ENCODE data around the gene RDH8.

The RDH8 gene, protein sequence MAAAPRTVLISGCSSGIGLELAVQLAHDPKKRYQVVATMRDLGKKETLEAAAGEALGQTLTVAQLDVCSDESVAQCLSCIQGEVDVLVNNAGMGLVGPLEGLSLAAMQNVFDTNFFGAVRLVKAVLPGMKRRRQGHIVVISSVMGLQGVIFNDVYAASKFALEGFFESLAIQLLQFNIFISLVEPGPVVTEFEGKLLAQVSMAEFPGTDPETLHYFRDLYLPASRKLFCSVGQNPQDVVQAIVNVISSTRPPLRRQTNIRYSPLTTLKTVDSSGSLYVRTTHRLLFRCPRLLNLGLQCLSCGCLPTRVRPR

DNA sequence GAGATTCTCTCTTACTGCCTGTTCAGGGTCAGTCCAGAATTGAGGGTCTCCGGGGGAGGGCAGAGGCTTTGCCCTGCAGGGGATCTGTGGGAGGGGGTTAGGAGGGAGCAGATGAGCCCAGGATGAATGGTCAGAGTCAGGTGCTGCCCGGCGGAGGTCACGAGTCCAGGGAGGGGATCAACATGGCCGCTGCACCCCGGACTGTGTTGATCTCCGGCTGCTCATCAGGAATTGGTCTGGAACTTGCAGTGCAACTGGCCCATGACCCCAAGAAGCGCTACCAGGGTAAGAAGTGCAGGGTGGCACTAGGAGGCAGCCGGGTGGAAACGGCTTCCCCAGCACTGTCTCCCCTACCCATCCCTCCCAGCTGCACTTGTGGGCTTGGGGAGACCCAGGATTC lies at the start of gene RDH8:
Gene RDH8 (plus strand): TSS at position 168 of the 400 bp plus-strand sequence. CDS start 15 bp downstream, at position 183.
- no peak for DNase-seq

DNA sequence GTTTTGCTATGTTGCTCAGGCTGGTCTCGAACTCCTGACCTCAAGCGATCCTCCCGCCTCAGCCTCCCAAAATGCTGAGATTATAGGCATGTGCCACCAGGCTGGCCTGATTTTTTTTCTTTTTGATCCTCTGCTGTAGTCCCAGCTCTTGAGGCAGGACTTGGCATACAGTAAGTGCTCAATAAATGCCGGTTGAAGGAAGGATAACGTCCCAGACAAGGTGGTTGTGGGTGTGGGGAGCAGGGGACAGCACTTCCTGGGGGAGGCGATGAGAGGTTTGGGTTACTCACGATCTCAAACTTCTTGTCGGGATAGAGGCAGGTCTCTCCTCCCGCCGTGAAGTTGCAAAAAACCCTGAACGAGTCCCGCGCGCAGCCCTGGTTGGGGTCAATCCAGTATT lies 47.3 kb upstream of the RDH8 start:
- no peak for DNase-seq

DNA sequence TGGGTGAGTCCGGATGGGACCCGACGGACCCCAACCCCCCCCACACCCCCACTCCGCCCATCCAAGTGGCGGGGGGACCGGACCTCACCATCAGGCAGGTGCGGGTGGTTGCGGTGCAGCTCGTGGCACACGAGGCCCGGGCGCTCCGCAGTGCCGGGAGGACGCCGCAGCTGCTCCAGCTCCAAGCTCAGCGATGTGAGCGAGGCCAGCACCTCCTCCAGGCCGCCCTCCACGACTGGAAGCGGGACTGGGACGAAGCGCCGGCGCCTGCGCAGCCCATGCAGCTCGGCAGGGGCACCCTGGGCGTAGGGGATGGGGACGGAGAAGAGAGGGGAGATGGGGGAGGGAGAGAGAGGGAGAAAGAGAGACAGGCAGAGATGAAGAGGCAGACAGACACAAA lies 46.8 kb upstream of the RDH8 start:
- DNase-seq: no peak

DNA sequence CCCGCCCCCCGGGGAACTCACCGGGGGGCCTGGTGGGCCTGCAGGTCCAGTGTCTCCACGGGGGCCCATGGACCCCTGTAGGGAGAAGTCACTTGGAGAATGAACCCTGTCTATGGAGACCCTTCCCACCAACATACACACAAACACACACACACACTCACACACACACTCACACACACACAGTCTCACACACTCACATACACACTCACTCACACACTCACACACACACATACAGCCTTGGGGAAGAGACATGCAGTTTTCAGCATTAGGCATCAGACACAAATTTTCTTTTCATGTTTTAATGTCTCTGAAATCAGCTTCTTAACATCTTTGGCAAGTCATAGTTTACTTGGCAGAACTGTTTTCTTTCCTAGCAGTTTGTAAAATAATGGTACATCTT lies 46.0 kb upstream of the RDH8 start:
- DNase-seq: no peak

DNA sequence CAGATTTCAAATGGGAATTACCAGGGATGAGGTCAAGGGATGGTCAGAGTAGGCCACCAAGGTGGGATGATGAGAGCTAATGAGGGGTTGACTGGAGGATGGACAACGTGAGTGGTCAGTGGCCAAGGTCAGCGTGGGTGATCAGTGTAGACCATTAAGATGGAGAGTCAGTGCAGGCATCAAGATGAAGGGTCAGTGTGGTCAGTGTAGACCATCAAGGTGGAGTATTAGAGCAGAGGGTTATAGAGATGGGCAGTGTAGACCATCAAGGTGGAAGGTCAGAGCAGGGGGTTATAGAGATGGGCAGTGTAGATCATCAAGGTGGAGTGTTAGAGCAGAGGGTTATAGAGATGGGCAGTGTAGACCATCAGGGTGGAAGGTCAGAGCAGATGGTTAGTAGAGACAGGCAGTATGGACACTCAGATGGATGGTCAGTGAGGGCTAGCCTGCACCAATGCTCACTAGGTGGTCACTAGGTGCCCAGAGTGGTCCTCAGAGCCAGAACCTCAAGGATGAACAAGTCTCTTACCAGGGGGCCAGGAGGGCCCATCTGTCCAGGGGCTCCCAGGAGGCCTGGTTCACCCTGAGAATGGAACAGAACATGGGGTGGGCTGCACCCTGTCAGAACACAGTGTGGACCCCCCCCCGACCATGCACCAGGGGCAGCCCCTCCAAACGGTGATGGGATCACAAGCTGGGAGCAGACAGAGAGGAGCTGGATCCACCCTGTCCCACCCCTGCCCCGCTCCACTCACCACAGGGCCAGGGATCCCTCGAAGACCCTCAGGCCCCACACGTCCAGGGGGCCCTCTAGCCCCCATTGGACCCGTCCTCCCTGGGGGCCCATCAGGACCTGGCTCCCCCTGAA lies 44.2 kb upstream of the RDH8 start:
- DNase-seq: no peak

DNA sequence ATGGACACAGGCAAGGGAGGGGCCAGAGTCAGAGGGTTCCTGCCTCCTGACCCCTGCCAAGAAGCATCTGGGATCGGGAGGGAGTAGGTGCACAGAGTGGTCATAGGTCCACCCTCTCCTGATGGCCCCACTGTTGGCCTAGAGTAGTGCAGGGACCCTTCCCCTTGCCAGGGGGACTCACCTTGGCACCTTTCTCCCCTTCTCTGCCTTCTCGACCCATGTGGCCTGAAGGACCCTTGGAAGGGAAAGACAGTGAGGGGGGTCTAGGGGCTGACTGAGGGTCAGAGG lies 43.7 kb upstream of the RDH8 start:
- DNase-seq: no peak

DNA sequence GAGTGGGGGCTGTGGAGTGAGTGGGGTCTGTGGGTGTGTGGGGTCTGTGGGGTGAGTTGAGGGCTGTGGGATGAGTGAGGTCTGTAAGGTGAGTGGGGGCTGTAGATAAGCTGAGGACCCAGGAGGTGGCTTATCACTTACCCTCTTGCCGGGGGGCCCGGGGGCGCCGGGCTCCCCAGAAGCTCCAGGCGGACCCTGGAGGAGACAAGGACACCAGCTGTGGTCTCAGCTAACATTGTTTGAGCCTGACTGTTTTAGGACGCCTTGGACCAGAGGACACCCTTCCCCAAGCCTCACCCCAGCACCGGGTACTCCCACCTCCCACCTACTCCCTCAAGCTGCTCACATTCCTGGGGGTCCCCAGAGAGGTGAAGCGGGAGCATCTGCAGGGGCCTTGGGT lies 42.8 kb upstream of the RDH8 start:
- DNase-seq: no peak

DNA sequence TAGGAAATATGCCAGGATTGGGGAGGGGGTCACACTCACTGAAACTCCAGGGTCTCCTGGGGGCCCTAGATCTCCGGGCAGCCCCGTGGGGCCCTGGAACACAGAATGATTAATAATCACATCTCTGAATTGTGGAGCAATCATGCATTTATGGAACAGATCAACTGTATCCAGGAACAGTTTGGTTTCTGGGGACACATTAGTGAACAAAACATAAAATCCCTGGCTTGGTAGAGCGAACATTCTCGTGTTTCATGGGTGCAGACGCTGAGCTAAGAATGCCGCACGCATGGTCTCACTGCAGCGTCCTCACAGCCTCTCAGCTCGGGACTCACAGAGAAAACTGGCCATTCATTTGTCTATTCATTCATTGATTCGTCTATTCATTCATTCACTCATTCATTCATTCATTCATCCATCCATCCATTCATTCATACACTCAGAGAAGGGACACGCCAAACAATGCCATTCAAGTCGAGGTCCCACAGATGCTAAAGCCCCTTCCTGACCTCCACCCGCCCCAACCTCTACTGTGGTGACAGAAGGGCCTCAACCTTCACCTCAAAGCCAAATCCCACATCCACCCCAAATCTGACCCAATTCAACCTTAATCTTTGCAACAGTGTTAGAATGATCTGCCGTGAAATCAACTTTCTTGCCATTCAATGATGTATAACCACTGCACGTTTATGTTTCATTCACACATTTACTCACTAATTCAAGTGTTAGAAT lies 42.0 kb upstream of the RDH8 start:
- no peak for DNase-seq

DNA sequence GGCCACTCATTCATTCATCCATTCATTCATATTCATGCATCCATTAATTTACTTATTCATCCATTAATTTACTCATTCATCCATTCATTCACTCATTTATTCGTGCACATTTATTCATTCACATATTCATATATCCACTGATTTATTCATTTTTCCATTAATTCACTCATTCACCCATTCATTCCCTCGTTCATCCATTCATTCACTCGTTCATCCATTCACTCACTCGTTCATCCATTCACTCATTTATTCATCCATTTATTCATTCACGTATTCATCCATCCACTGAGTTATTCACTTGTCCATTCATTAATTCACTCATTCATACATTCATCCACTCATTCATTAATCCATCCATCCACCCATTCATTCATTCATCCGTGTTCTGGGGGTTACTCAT lies 41.2 kb upstream of the RDH8 start:
- no peak for DNase-seq

DNA sequence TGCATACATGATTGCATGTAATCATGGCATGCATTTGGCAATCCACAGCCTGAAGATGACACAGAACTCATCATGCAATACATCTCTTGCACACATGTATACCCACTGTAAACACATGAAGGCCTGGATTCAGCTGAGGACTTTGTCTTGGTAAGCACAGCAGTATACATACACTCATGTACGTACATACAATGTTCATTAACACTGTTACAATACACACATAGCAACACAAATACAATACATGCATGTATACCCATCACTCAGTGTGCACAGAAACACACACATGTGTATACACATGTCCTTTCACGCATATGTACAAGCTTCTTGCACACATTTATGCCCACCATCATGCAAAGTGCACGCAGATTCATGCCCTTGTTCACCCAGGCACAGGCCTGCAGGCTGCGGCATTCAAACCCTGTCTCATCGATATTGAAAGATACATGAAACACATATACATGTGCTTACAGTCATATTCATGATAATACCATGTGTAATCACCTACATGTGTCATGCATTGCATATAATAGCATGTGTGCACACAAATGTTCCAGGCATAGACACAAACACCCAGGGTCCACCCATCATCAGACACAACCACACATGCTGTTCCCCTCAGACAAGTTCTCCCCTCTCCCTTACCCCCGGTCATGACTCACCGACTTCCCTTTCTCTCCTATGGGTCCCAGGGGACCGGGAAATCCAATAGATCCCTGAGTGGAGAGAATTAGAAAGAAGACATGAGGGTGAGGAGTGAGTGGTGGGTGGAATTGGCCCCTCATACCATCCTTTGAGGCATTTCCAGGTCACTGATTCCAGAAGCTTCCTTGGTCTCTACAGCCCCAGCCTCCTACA lies 31.6 kb upstream of the RDH8 start:
- no peak for DNase-seq

DNA sequence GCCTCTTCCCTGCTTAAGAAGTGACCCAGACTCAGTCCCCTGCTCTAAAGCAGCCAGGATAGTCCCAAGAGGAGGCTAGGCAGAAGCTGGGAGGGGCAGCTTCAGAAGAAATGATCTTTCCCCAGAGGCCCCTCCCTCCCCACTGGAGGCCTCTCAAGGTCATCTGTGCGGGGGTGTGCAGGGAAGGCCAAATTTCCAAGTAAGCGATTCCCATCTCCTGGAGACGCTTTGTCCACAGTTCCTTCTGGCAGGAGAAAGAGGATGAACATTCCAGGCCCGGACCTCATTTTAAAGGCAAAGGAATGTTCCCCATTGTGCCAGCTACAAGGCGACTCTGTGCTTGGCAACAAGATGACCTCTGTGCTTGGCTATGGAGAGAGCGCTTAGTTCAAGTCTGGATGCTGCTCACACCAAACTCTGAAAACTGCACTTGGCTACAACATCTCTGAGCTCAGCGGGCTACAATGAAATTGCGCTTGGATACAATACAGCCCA lies 26.4 kb upstream of the RDH8 start:
- no peak for DNase-seq

DNA sequence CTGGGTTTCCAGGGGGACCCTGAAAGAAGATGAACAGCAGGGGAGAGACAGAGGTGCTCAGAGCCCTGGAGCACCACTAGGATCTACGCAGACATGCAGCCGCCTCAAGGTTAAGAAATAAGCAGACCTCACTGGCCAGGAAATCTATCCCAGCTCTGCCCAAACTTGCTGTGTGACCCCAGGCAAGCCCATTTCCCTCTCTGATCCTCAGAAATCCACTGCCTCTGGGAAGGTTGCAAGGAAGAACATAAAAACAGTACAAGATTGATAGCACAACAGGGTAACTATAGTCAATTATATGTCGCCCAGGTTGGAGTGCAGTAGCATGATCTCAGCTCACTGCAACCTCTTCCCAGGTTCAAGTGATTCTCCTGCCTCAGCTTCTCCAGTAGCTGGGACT lies 23.8 kb upstream of the RDH8 start:
- DNase-seq: no peak

DNA sequence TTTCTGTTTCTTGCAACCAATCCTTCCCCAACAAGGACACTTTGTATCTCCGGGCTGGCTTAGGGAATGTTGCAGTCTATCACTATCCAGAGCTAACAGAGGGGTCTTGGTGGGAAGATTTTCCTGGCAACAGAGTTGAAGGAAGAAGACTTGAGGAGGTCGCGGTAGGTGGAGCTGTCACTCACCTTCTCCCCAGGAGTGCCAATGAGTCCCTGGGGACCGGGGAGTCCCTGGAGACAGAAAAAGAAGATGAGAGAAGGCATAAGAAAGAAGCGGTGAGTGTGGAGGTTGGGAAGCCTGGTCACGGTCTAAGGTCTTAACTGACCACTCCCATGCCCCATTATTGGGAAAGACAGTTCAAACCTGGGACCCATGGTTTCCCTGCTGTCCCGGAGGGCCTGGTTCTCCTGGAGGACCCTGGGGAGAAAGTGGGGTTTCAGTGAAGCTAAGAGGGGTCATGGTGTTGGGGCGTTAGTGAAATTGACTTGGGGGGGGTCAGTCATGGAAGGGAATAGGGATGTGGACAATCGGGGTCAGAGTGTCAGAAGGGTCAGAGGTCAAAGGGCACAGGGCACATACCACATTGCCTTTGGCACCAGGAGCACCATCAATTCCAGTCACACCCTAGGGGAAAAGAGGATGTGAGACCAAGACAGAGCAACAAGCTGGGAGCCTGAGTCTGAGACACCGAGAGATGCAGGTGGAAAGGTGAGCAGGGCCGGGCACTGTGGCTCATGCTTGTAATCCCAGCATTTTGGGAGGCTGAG lies 21.7 kb upstream of the RDH8 start:
- no peak for DNase-seq

DNA sequence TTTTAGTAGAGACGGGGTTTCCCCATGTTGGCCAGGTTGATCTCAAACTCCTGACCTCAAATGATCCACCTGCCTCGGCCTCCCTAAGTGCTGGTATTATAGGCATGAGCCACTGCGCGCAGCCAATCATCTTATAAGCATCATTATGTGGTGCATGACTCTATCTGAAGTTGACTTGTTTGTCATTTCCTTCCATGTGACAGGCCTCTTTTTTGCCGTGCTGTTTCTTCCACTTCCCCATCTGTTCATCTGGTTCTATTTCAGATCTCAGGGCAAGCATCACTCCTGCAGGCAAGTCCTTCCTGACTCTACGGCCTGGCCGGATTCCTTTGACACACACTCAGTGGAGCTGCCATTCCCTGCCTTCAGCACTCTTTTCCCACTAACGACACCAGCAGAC lies 18.2 kb upstream of the RDH8 start:
- DNase-seq: no peak

DNA sequence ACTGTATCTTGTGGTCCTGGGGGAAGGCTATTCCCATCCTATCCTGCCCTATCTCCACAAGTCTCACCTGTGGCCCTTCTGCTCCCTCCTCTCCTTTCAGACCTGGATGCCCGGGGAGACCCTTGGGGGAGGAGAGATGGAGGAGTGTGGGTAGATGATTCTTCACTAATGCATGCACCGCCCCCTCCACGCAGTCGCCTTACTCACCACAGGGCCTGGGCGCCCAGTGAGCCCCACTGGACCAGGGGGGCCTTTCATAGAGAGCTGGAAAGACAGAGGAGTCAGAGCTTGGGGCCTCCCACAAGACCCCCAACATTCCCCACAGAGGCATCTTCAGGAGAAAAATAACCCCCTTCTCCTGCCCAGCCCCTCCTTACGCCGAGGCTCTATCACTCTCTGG lies 17.3 kb upstream of the RDH8 start:
- no peak for DNase-seq

DNA sequence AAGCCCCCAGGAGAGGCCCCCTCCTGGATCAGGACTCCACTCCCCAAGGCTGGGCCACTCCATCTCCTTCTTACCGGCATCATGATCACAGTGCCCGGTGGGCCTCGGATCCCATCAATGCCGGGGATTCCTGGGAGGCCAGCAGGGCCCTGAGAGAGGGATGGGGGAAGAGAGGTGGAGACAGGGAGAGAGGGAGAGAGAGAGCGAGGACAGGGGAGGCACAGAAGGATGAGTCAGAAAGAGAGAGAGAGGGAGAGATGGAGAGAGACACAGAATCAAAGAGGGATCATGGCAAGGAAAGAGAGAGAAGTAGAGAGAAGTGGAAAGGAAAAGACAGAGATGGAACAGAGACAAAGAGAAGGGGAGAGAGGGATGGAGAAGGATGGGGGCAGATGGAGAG lies 16.7 kb upstream of the RDH8 start:
- DNase-seq: no peak

DNA sequence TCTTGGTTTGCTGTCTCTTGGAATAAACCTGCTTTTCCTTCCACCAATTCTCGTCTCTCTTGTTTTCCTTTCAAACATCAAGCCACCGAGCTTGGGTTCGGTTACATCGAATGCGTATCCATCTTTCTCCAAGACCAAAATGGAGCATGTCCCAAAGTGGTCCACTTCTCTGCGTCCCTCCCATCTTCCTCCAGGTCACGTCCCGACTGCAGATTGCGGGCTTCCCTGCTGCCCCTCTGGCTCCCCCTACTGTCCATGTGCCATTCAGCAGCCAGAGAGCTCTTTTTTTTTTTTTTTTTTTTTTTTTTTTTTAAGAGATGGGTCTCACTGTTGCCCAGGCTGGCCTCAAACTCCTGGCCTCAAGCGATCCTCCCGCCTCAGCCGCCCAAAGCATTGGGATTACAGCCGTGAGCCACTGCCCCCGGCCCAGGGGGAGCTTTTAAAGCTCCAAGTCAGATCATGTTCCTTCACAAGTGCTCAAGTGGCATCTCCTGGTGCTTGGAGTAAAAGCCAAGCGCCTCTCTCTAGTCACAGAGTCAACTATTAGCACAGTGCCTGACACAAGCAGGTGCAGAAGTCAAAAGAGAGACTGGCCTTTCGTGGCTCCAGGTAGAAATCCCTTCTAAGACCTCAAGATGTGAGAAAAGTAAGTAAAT lies 13.0 kb upstream of the RDH8 start:
- DNase-seq: peak; percentile 16 to 37

DNA sequence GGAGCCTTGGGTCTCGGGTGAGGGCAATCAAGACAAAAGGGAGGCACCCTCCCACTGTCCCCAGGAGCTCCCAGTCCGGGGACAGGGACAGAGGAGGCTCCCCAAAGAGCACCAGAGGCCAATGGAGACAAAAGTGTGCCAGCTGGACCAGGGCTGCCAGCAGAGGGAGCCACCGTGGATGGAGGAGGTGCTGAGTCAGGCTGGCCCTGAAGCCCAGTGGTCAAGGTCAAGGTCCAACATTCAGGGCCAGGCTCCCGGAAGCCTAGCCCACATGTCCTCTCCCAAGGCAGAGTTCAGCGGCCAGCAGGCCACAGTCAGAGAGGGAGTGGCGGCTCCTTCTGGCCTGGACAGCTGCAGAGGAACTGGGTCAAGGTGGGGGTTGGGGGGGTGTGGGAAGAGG lies 11.4 kb upstream of the RDH8 start:
- peak; percentile 0 to 3 for DNase-seq

DNA sequence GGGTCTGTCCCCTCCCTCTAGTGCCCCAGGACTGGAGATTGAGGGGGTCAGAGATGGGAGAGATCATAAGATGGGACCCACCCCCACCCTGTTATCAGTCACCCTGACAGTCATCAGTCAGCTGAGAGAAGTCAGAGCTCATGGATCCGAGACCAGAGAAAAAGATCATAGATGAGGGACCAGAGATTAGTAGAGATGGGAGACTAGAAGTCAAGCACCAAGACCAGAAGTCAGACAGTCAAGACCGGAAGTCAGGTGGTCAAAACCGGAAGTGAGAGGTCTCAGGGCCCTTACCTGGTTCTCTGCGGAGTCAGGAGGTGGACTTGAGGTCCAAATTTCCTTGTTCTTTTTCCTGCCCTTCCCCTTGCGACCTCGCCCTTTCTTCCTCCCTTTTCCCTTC lies 10.0 kb upstream of the RDH8 start:
- no peak for DNase-seq

DNA sequence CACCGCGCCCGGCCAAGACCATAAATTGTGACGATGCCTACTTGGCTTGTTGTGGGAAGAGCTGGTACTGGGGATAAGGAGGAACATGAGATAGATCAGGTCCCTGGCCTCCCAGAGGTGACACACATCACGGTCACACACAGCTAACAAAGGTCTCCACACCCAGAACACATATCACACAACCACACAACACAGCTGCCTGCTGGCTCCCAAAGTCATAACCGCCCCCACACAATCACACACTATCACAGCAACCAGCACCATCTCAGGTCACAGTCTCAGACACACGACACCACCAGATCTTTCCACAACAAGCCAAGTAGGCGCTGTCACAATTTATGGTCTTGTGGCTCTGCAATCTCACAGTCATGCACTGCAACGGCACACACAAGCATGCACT lies 8.7 kb upstream of the RDH8 start:
- no peak for DNase-seq

DNA sequence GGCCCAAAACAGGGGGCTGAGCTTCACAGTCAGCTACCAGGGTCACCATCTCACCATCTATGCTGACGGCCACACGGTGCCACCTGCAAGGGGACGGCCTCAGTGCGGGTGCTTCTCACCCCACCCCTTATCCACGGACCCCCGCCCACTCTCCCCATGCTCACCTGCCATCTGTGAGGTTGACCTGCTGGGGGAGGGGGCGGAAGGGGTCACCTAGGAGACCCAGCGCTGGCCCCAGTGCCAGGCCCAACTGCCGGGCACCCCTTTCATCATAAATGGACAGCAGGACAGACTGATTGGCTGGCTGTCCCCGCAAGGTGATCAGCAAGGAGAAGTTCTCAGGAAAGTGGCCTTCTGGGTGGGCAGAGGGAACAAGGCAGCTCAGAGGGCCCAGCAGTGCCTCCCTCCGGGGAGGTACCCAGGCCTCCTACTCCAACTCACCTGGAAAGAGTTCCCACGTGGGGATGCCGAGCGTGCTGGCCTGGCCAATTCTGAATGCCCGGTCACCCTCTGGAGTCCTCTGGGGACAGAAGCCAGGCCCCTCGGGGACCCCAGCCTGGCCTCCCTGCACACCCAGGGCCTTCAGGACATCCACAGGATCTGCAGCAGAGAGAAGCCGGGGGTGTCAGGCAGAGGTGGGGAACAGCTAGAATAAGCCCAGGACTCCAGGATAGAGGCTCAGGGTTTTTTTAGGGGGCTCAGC lies 7.5 kb upstream of the RDH8 start:
- no peak for DNase-seq

All from AML-193 (cell line).